GM12878 (cell line): ENCODE results near the gene SMPD2. TPM values are rescaled to one million over a fixed set of nuclear protein-coding genes. Genes with fewer than 3 reads are reported as not detected.

Experiments
- ETV6 ChIP-seq, 2 experiments: fragments of 450-650 bp in 1 of 2; IDR thresholded peaks in 1 of 2; conservative IDR thresholded peaks in 1 of 2; 2 replicates each; pipeline ENCODE4 v1.6.1; 2014; ENCODE audit warnings: antibody characterized with exemption in 1 of 2, borderline replicate concordance in 1 of 2, low read depth in 1 of 2, mild to moderate bottlenecking in 1 of 2, moderate library complexity in 1 of 2
- EZH2 ChIP-seq: IDR thresholded peaks from 2 replicates; pipeline ENCODE4 v1.6.1; 2012; ENCODE audit warnings: low read depth, mild to moderate bottlenecking, control low read depth, inconsistent platforms, low read length, borderline replicate concordance; ENCODE audit not compliant: control insufficient read depth
- HDGF ChIP-seq: fragments of 450-650 bp; IDR thresholded peaks from 2 replicates; pipeline ENCODE4 v1.6.1; 2016; ENCODE audit warnings: antibody characterized with exemption
- KLF5 ChIP-seq: fragments of 450-650 bp; IDR thresholded peaks from 2 replicates; pipeline ENCODE4 v1.6.1; 2014; ENCODE audit warnings: mild to moderate bottlenecking; ENCODE audit not compliant: partially characterized antibody
- MEF2A ChIP-seq: IDR thresholded peaks from 2 replicates; pipeline ENCODE4 v1.6.1; 2011; ENCODE audit warnings: low read depth, mild to moderate bottlenecking, low read length, moderate library complexity; ENCODE audit not compliant: insufficient read depth
- NFYA ChIP-seq: IDR thresholded peaks from 2 replicates; pipeline ENCODE4 v1.6.1; 2011; ENCODE audit warnings: low read depth, mild to moderate bottlenecking, low read length, improper control_type of control experiment, borderline replicate concordance
- NFYB ChIP-seq: IDR thresholded peaks from 2 replicates; pipeline ENCODE4 v1.6.1; 2011; ENCODE audit warnings: low read depth, mild to moderate bottlenecking, low read length, improper control_type of control experiment, moderate library complexity; ENCODE audit not compliant: insufficient read depth
- PRDM15 ChIP-seq: fragments of 450-650 bp; formaldehyde crosslinking; IDR thresholded peaks from 2 replicates; pipeline ENCODE4 v1.4.0; 2020; ENCODE audit warnings: mild to moderate bottlenecking, moderate library complexity
- RB1 ChIP-seq: fragments of 450-650 bp; formaldehyde crosslinking; IDR thresholded peaks from 2 replicates; pipeline ENCODE4 v1.6.1; 2017; ENCODE audit warnings: mild to moderate bottlenecking, borderline replicate concordance
- RUNX3 ChIP-seq: IDR thresholded peaks from 2 replicates; pipeline ENCODE4 v1.6.1; 2012; ENCODE audit warnings: low read length, inconsistent platforms
- SIN3A ChIP-seq: IDR thresholded peaks from 2 replicates; pipeline ENCODE4 v1.6.1; 2012; ENCODE audit warnings: low read depth, low read length, improper control_type of control experiment
- SIX5 ChIP-seq: IDR thresholded peaks from 2 replicates; pipeline ENCODE4 v1.6.1; 2011; ENCODE audit warnings: mild to moderate bottlenecking, low read depth, low read length, moderate library complexity; ENCODE audit not compliant: severe bottlenecking
- SREBF1 ChIP-seq: IDR thresholded peaks from 2 replicates; pipeline ENCODE4 v1.6.1; 2012; ENCODE audit warnings: mild to moderate bottlenecking, low read length
- SUZ12 ChIP-seq: fragments of 200-600 bp; sonication (generic); IDR thresholded peaks from one replicate; pipeline ENCODE4 v1.6.1; 2018; ENCODE audit warnings: antibody characterized with exemption, mild to moderate bottlenecking; ENCODE audit not compliant: unreplicated experiment
- TAF1 ChIP-seq: IDR thresholded peaks from 2 replicates; pipeline ENCODE4 v1.6.1; 2011; ENCODE audit warnings: mild to moderate bottlenecking, low read depth, low read length, borderline replicate concordance
- YBX1 ChIP-seq: fragments of 450-650 bp; IDR thresholded peaks from 2 replicates; pipeline ENCODE4 v1.6.1; 2016; ENCODE audit warnings: antibody characterized with exemption
- ZNF384 ChIP-seq: IDR thresholded peaks from 2 replicates; pipeline ENCODE4 v1.6.1; 2012; ENCODE audit warnings: low read depth, mild to moderate bottlenecking, low read length, improper control_type of control experiment, borderline replicate concordance
- ZNF622 ChIP-seq: fragments of 450-650 bp; IDR thresholded peaks from 2 replicates; pipeline ENCODE4 v1.6.1; 2017; ENCODE audit warnings: mild to moderate bottlenecking, inconsistent platforms
- polyA plus RNA-seq, 11 experiments: library from polyadenylated mRNA; depleted of rRNA in 4 of 11; unstranded in 6 of 11; stranded (reverse) in 5 of 11; fragments of >200 nt; fragmentation: Nextera tagmentation in 4 of 11; fragmentation: Illumina TruSeq in 1 of 11; extraction: Ambion mirVana in 4 of 11; extraction: Trizol in 1 of 11; gene quantifications; 1 replicate in 1 of 11; 2 replicates in 10 of 11; pipeline versions ENCODE4 v1.2.1 to v1.2.3, GENCODE V29; 2011 to 2016; ENCODE audit warnings: inconsistent platforms in 2 of 11, missing spikeins in 2 of 11, low read depth in 1 of 11
- total RNA-seq, 4 experiments: library from RNA; depleted of rRNA in 3 of 4; stranded (reverse); fragments of >200 nt in 3 of 4; fragmentation: Illumina TruSeq in 1 of 4; extraction: Trizol in 1 of 4; gene quantifications; 2 replicates each; pipeline versions ENCODE4 v1.2.1 to v1.2.3, GENCODE V29; 2013 to 2021
- TF ChIP-seq, protein P1 (sequence below): fragments of 450-650 bp; IDR thresholded peaks from 2 replicates; pipeline ENCODE4 v1.6.1; 2017; ENCODE audit warnings: low read depth, mild to moderate bottlenecking, moderate library complexity

SMPD2 gene
- total and polyA plus RNA-seq, 10 of the 15 experiments (the other 5 are each of a cell fraction or from before 2014, with no cell fraction given), result 0.06 to 15.4 (median 9.7) TPM

DNA sequence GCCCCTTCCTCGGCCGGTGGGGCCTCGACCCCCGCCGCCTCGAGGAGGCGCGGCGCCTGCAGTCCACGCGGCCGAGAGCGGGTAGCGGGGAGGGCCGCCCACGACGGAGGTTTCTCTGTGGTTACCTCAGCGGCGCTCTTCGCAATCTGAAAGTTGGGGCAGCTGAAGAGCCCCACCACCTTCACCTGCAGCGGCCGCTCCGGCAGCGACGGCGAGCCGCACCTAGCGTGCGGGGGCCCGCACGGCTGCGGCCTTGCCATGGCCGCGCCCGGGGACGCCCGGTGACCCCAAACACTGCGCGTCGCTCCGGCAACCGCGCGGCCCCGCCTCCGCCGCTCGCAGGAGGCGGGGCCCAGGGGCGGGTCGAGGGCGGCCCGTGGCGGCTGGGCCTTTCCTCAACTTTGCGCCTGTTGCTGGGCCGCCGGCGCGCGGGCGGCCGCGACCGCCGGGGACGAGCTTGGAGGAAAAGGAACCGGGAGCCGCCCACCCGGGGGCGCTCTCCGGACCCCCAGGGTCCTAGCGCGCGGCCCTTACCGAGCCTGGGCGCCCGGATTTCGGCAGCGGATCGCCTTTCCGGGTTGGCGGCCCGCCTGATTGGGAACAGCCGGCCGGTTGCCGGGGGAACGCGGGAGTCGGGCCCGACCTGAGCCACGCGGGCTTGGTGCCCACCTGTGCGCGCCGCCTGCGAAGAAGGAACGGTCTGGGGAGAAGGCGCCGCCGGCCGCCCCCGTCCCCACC, at the start of gene SMPD2, which contains the start of gene PPIL6 (continued):
- TF ChIP-seq YBX1 (no peak), PRDM15 (CRISPR knock-in tag) (no peak), NFYB (no peak), SUZ12 (no peak), KLF5 (peak; percentile 65), EZH2 (no peak), SIX5 (no peak), RUNX3 (peak; percentile 46; the same call in 1 of the 2 replicates), MEF2A (0 out of 2 replicates have a peak, but pooled peaks have one; percentile 32), ZNF384 (no peak), NFYA (no peak), ZNF622 (no peak), HDGF (no peak), SIN3A (peak; percentile 85), ETV6 (conservative IDR thresholded peaks at IDR 0.05 in 1 of 2, IDR thresholded peaks at IDR 0.05 in 1 of 2; ENCODE audit: borderline replicate concordance in 1 of 2, low read depth in 1 of 2) (no peak), SREBF1 (no peak), TAF1 (no peak), RB1 (no peak)
- TF ChIP-seq, protein P1, sequence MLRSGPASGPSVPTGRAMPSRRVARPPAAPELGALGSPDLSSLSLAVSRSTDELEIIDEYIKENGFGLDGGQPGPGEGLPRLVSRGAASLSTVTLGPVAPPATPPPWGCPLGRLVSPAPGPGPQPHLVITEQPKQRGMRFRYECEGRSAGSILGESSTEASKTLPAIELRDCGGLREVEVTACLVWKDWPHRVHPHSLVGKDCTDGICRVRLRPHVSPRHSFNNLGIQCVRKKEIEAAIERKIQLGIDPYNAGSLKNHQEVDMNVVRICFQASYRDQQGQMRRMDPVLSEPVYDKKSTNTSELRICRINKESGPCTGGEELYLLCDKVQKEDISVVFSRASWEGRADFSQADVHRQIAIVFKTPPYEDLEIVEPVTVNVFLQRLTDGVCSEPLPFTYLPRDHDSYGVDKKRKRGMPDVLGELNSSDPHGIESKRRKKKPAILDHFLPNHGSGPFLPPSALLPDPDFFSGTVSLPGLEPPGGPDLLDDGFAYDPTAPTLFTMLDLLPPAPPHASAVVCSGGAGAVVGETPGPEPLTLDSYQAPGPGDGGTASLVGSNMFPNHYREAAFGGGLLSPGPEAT, result peak; percentile 84
